A673 (cell line): ENCODE measurements around the gene MAGEA9.

Experiments
- EZH2 ChIP-seq: fragments of 200-600 bp; sonication (generic); IDR thresholded peaks from 2 replicates; pipeline ENCODE4 v1.6.1; 2017; ENCODE audit warnings: borderline replicate concordance, low read depth, mild to moderate bottlenecking, mixed read lengths, antibody characterized with exemption, low read length; ENCODE audit not compliant: poor library complexity, severe bottlenecking
- TF ChIP-seq, protein P1 (sequence below): fragments of 300-800, 200-600 bp; sonication (generic); conservative IDR thresholded peaks from 2 replicates; pipeline ENCODE4 v1.5.1; 2017; ENCODE audit warnings: low read depth, mild to moderate bottlenecking, antibody characterized with exemption, low read length, moderate library complexity, mixed read lengths

- TF ChIP-seq, protein P1, sequence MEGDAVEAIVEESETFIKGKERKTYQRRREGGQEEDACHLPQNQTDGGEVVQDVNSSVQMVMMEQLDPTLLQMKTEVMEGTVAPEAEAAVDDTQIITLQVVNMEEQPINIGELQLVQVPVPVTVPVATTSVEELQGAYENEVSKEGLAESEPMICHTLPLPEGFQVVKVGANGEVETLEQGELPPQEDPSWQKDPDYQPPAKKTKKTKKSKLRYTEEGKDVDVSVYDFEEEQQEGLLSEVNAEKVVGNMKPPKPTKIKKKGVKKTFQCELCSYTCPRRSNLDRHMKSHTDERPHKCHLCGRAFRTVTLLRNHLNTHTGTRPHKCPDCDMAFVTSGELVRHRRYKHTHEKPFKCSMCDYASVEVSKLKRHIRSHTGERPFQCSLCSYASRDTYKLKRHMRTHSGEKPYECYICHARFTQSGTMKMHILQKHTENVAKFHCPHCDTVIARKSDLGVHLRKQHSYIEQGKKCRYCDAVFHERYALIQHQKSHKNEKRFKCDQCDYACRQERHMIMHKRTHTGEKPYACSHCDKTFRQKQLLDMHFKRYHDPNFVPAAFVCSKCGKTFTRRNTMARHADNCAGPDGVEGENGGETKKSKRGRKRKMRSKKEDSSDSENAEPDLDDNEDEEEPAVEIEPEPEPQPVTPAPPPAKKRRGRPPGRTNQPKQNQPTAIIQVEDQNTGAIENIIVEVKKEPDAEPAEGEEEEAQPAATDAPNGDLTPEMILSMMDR = peak; percentile 54
- TF ChIP-seq EZH2 = no peak
Measured at GRCh38 chrX:149825424-149825823, 43.7 kb downstream of the MAGEA9 start.
